GM12891 (cell line): ENCODE measurements around the gene KCNAB1.

Source experiments
- DNase-seq: peaks from one replicate; pipeline ENCODE4 v3.0.0; 2011; ENCODE audit warnings: low spot score; ENCODE audit not compliant: insufficient read length
- FAIRE-seq: peaks from 2 replicates; lab custom pipeline; 2011; peaks lifted over from hg19 to GRCh38; lab: Jason Lieb, UNC
- PAX5 ChIP-seq: IDR thresholded peaks from 2 replicates; pipeline ENCODE4 v1.6.1; 2011; ENCODE audit warnings: low read length, moderate library complexity, mild to moderate bottlenecking; ENCODE audit not compliant: insufficient read depth, severe bottlenecking
- POLR2A ChIP-seq: IDR thresholded peaks from 2 replicates; pipeline ENCODE4 v1.6.1; 2011; ENCODE audit warnings: low read depth, low read length, control low read depth
- POLR2AphosphoS5 ChIP-seq: IDR thresholded peaks from 2 replicates; pipeline ENCODE4 v1.6.1; 2011; ENCODE audit warnings: low read depth, low read length, control low read depth
- POU2F2 ChIP-seq: IDR thresholded peaks from 2 replicates; pipeline ENCODE4 v1.6.1; 2011; ENCODE audit warnings: low read depth, mild to moderate bottlenecking, control low read depth, low read length, moderate library complexity
- SPI1 ChIP-seq: IDR thresholded peaks from 2 replicates; pipeline ENCODE4 v1.6.1; 2011; ENCODE audit warnings: low read depth, low read length, control low read depth
- TAF1 ChIP-seq: IDR thresholded peaks from 2 replicates; pipeline ENCODE4 v1.6.1; 2011; ENCODE audit warnings: low read depth, low read length, control low read depth

KCNAB1 gene

GRCh38 chr3:156424758-156425157, 304.4 kb downstream of the KCNAB1 start:
- DNase-seq, result no peak
- FAIRE-seq, result no peak
- TF ChIP-seq TAF1 (no peak), PAX5 (no peak), POLR2AphosphoS5 (no peak), POU2F2 (no peak), SPI1 (no peak), POLR2A (no peak)

DNA sequence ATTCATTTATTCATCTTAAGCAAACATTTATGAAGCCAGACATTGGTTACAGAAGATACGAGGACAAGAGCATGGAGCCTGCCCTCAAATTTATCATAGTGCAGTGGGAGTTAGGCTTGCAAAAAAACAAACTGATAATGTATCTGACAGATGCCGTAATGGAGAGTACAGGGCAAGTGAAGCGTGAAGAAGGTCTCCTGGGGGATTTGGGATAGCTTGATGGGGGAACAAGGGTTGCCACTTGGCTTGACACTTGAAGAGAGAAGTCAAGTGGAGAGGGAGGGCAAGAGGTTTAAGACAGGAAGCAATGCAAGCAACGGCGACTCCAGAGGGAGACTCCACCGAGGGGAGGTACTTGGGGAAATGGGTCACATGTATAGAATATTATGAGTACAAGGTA, 305.3 kb downstream of the KCNAB1 start:
- DNase-seq (no peak), FAIRE-seq (no peak)
- TF ChIP-seq TAF1 (no peak), POLR2A (no peak), SPI1 (no peak)

DNA sequence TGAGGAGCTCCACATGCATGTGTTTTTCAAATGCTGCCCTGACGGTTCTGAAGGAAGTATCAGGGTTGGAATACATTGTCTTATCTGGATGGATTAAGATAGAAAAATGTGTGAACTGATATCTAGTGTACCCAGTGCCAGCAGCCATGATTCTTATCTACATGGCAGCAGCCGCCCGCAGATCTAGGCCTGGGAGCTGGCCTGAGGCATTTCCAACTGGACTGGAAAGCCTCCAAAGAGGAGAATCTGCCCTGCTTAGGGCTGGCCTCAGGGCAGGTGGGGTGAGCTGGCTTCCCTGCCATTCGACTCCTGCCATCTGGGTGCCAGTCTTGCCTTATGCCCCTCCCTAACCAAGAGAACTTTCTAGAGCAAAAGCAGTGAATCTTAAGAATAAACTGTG, 308.7 kb downstream of the KCNAB1 start:
- no peak for TF ChIP-seq POU2F2
- DNase-seq, result no peak
- FAIRE-seq, result no peak

GRCh38 chr3:156431334-156432124, 311.2 kb downstream of the KCNAB1 start:
- TF ChIP-seq PAX5 (no peak), POU2F2 (no peak), TAF1 (no peak), SPI1 (no peak), POLR2A (no peak), POLR2AphosphoS5 (no peak)
- no peak for DNase-seq
- FAIRE-seq, result no peak

DNA sequence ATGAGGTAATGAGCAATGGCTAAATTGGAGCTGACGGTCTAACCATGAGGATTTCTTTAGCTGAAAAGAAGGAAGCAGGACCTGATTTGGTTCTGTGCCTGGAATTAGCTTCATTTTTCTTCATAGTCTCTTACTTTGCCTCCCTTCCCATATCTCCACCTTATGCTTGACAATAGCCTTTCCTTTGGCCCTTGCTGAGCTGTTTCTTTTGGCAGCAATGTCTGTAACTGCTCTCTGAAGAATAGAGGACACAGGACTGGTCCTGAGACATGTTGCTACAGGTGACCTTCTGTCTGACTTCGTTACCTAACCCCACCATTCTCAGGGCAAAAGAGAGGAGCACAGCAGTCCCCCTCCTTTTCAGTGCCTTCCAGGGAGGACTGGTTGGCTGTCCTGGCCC, 312.2 kb downstream of the KCNAB1 start:
- DNase-seq (no peak), FAIRE-seq (no peak)
- TF ChIP-seq TAF1 (no peak), POLR2AphosphoS5 (no peak), SPI1 (no peak), POU2F2 (no peak), POLR2A (no peak), PAX5 (no peak)

DNA sequence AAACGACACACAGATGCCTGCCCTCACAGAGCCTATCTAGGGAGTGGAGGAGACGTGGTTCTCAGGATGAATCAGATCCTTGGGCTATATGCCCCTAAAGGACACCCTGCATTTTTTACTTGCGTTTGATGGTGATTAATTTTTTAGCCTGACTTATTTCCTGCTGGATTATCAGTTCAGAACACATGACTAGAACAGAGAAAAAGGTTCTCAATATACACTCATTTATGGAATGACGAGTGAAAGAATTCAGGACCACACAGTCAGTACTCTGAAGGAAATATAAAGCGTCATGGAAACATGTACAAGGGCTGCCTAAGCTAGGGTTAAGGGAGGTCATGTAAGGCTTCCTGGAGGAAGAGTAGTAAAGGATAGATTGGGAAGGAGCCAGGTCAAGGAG, 312.8 kb downstream of the KCNAB1 start:
- TF ChIP-seq POLR2AphosphoS5 (no peak), SPI1 (no peak)
- DNase-seq (no peak), FAIRE-seq (no peak)

DNA sequence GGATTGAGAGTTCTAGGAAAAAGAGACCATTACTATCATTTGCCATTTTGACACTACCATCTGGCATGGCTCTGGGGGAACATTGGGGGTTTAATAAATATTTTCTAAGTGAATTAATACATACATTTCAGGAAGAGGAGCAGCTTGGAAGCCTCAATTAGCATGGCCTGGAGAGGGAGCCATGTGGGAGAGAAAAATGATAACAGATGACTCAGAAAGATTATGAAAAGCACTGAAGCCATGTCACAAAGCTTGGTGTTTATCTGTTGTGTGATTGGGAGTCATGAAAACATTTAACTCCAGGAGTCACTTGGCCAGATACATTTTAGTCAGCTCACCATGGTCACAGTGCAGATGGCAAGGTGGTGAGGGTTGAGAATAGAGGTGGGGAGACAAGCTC, 313.5 kb downstream of the KCNAB1 start:
- DNase-seq, result no peak
- FAIRE-seq, result no peak
- no peak for TF ChIP-seq SPI1

DNA sequence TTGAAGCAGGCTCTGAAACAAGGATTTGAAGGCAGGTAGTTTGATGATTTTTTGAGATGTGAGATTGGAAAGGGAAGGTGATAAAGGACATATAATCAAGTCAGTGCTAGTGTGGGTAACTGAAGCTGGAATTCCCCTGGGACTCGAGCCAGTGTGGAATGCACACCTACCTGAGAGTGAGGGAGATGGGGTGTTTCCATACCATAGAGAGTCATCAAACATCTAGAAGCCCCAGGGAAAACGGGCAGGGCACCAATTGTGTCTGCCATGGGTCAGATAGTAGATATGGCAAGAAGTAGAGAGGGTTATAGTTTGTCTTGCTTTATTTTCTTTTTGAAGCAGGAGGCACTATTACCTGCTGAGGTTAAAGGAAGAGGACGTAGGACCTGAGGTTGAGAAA, 314.5 kb downstream of the KCNAB1 start:
- TF ChIP-seq POLR2A (no peak), PAX5 (no peak), POU2F2 (no peak)
- no peak for DNase-seq
- no peak for FAIRE-seq

GRCh38 chr3:156443079-156443478, 322.7 kb downstream of the KCNAB1 start:
- DNase-seq, result no peak
- FAIRE-seq, result no peak
- TF ChIP-seq POU2F2 (no peak), POLR2AphosphoS5 (no peak), PAX5 (no peak), TAF1 (no peak), SPI1 (no peak), POLR2A (no peak)

DNA sequence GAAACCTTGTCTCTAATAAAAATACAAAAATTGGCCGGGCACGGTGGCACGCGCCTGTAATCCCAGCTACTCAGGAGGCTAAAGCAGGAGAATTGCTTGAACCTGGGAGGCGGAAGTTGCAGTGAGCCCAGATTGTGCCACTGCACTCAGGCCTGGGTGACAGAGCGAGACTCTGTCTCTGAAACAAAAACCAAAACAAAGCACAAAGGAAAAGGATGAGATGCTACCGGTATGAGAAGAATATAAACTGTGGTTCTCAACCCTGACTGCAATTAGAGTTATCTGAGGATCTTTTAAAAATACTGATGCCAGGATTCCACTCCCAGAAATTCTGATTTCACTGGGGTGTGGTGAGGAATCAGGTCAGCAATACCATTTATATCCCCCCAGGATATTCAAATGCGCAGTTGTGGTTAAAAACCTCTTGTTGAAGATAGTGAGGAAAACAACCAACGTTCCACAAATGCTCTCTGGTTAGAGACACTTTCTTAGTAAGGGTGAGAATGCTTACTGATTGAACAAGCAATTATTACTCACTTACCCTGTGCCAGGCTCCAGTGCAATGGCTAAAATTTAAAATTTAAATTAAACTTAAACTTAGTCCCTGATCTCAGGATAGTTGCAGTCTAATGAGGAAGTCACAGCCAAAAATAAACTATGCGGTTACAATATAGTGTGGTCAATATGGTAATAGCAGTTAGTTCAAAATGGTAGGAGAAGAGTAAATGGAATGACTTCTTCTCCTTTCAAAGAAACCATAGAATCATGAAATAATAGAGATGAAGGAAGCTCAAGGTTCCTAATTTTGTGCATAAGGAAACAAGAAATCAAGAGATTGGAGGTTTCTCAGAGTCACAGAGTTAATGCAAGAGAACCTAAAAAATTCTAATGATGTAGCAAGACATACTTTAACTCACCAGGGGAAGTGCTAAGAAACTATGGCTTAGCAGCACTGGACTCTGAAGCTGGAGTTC, 325.0 kb downstream of the KCNAB1 start:
- TF ChIP-seq SPI1 (no peak), PAX5 (no peak), POLR2A (no peak), POU2F2 (no peak), POLR2AphosphoS5 (no peak), TAF1 (no peak)
- FAIRE-seq (no peak), DNase-seq (no peak)
